BJ (cell line): ENCODE measurements around the gene UBE2A. TPM values are rescaled to one million over a fixed set of nuclear protein-coding genes. Genes with fewer than 3 reads are reported as not detected.

ENCODE experiments used
- CTCF ChIA-PET: fragments of 350-600 bp; formaldehyde crosslinking; extraction: SDS; loops from one replicate; lab custom pipeline; 2021; ENCODE audit warnings: antibody characterized with exemption, inconsistent platforms; lab: Yijun Ruan, JAX
- POLR2A ChIA-PET: fragments of 300-600 bp; sonication (Branson Sonifier 250); formaldehyde crosslinking; extraction: SDS; loops from one replicate; lab custom pipeline; 2021; ENCODE audit warnings: antibody characterized with exemption; lab: Charles Lee
- DNase-seq: peaks from one replicate; pipeline ENCODE4 v3.0.0-alpha.2; 2011; ENCODE audit warnings: low read depth
- H3K27me3 ChIP-seq: 2 replicates; pipeline ENCODE4 v1.6.0; 2011; ENCODE audit warnings: low read length; ENCODE audit not compliant: control insufficient read depth, insufficient read depth
- H3K36me3 ChIP-seq: 2 replicates; pipeline ENCODE4 v1.5.1; 2011; ENCODE audit warnings: low read length; ENCODE audit not compliant: control insufficient read depth, insufficient read depth
- H3K4me3 ChIP-seq: 2 replicates; pipeline ENCODE4 v1.5.1; 2011; ENCODE audit warnings: low read depth, mild to moderate bottlenecking, control low read depth, low read length
- polyA plus RNA-seq: library from polyadenylated mRNA; depleted of rRNA; stranded (reverse); fragments of >200 nt; gene quantifications from 2 replicates; pipeline ENCODE4 v1.2.3, GENCODE V29; 2011
- TF ChIP-seq, protein P1 (sequence below): IDR thresholded peaks from 2 replicates; pipeline ENCODE4 v1.5.1; 2011; ENCODE audit warnings: low read depth, mild to moderate bottlenecking, control low read depth, inconsistent platforms, low read length, moderate library complexity; ENCODE audit not compliant: insufficient read depth

The UBE2A gene
- polyA plus RNA-seq, 1 experiment, result 44.8 TPM

GRCh38 chrX:119604766-119605463, 30.6 kb downstream of the UBE2A start:
- TF ChIP-seq, protein P1, sequence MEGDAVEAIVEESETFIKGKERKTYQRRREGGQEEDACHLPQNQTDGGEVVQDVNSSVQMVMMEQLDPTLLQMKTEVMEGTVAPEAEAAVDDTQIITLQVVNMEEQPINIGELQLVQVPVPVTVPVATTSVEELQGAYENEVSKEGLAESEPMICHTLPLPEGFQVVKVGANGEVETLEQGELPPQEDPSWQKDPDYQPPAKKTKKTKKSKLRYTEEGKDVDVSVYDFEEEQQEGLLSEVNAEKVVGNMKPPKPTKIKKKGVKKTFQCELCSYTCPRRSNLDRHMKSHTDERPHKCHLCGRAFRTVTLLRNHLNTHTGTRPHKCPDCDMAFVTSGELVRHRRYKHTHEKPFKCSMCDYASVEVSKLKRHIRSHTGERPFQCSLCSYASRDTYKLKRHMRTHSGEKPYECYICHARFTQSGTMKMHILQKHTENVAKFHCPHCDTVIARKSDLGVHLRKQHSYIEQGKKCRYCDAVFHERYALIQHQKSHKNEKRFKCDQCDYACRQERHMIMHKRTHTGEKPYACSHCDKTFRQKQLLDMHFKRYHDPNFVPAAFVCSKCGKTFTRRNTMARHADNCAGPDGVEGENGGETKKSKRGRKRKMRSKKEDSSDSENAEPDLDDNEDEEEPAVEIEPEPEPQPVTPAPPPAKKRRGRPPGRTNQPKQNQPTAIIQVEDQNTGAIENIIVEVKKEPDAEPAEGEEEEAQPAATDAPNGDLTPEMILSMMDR, result no peak
- H3K36me3 ChIP-seq, result no peaks in the 10 kb centered on the region
- ChIA-PET POLR2A (interaction anchor here (1.4 kb wide), 1 partner anchor 187 kb away, joined by 3 read pairs; the partner anchor contains the start of gene RPL39), CTCF (interaction anchor here (0.9 to 1.3 kb wide), 3 partner anchors 122 to 180 kb away, joined by 3 read pairs; no protein-coding TSS in a partner anchor)
- DNase-seq, result no peak
- peak overlapping the region; percentile 75 for H3K4me3 ChIP-seq
- no peaks in the 10 kb centered on the region for H3K27me3 ChIP-seq

- POLR2A ChIA-PET, result interaction anchor here (1.4 kb wide), 1 partner anchor 186 kb away, joined by 3 read pairs; the partner anchor contains the start of gene RPL39
Measured at GRCh38 chrX:119605464-119606279, 31.3 kb downstream of the UBE2A start.

GRCh38 chrX:119606280-119607017, 32.1 kb downstream of the UBE2A start, which contains the start of gene NKRF:
Gene NKRF, minus strand, starts transcription at chrX:119606424.
- DNase-seq, result peak; percentile 51
- Histone ChIP-seq H3K27me3 (no peaks in the 10 kb centered on the region), H3K4me3 (peak within 1 kb of the TSS; percentile 75), H3K36me3 (no peaks in the 10 kb centered on the region)
- ChIA-PET CTCF (interaction anchor here (0.5 to 1.5 kb wide), 2 partner anchors 12 to 123 kb away, joined by 3 to 4 read pairs; no protein-coding TSS in a partner anchor), POLR2A (interaction anchor here (0.5 to 1.4 kb wide), 2 partner anchors 32 to 185 kb away, joined by 3 read pairs; partner anchors contain the start of gene RPL39)
- TF ChIP-seq, protein P1, result no peak

More at GRCh38 chrX:119605464-119606279, 31.3 kb downstream of the UBE2A start:
- H3K27me3 ChIP-seq, result no peaks in the 10 kb centered on the region
- TF ChIP-seq, protein P1, result no peak
- H3K36me3 ChIP-seq, result no peaks in the 10 kb centered on the region
- H3K4me3 ChIP-seq, result peak overlapping the region; percentile 75
- DNase-seq, result no peak
- CTCF ChIA-PET, result interaction anchor here (0.5 to 1.5 kb wide), 5 partner anchors 13 to 179 kb away, joined by 3 to 4 read pairs (median 3); no protein-coding TSS in a partner anchor

DNA sequence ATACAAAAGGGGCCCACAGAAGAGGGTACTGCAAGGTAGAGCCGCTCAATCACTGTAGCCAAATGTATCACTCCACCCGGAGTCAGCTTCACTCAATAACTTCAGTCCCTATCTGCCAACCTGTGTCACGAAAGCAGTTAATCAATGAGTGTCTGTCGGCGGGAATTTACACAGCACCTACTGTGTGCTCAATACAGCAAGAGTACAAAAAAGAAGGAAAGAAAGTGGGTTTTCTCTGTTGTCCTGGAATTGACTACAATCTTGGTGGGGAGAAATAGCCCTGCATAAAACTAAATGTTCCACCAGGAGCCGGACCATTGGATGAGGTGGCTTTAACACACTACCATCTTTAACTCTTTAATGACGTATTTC, 32.6 kb downstream of the UBE2A start:
- Histone ChIP-seq H3K36me3 (no peaks in the 10 kb centered on the region), H3K27me3 (no peaks in the 10 kb centered on the region), H3K4me3 (peak overlapping the region; percentile 75)
- CTCF ChIA-PET, result interaction anchor here (1.5 kb wide), 1 partner anchor 123 kb away, joined by 4 read pairs; no protein-coding TSS in a partner anchor
- POLR2A ChIA-PET, result interaction anchor here (0.5 kb wide), 1 partner anchor 32 kb away, joined by 3 read pairs; no protein-coding TSS in a partner anchor
- TF ChIP-seq, protein P1, result no peak
- no peak for DNase-seq
